A549 treated with Mapracorat at 1 μM for 4 hours (cell line): ENCODE measurements around the gene ARHGAP21. TPM values are rescaled to one million over a fixed set of nuclear protein-coding genes. Genes with fewer than 3 reads are reported as not detected.

Experiments
- total RNA-seq: library from RNA; stranded (reverse); fragments of 200-300 nt; extraction: Qiagen RNA extraction; gene quantifications from 5 replicates; pipeline ENCODE4 v1.2.3, GENCODE V29; 2022

Gene ARHGAP21
- total RNA-seq = 38.9 to 45.7 TPM (median 44.9 TPM) in 5 replicates

DNA sequence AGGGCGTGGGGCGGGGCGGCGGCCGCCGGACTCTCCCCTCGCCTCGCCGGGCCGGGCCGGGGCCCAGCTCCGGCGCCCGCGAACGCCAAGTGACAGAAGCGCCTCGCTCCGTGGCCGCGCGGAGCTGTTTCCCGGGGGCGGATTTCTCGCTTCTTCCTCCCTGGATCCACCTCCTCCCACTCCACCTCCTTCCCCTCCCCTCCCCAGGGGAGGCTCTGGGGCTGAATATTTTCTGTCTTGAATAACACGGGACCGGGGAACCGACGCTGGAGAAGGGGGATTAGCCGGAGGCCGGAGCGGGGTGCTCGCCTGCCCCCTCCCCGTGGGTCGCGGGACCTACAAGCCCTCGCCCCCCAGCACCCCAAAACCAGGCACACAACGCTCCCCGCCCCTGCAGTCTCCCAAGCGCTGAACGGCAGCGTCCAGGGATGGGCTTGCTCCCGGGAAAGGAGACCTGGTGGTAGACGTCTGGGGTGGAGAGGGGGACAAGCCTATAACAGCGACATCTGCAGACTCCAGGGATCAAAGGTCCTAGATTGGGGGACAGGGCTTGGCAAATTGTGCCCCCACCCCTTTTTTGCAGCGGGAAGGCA, at the start of gene ARHGAP21:
TSS of gene ARHGAP21 (minus strand) at position 100 of the 593 bp plus-strand sequence. CDS start 1,988 bp downstream, outside the sequence.

Other genes with a start within 250 kb of the ARHGAP21 start
- gene PRTFDC1, start 228.7 kb upstream of the ARHGAP21 start, total RNA-seq = 15.6 to 18.2 TPM (median 16.1 TPM) in 5 replicates